HG02870 (cell line): ENCODE measurements around the gene PEX5L.
"Not testable (repeated sequence)": the region's sequence is repeated elsewhere in the genome, so short reads cannot be mapped to it uniquely, and the experiment has no call there.

Experiments
- ATAC-seq: cut with Tn5 transposase; IDR thresholded peaks from one replicate; pipeline ENCODE4 v1.9.1; 2021; ENCODE audit warnings: mild to moderate bottlenecking, moderate library complexity; ENCODE audit not compliant: unreplicated experiment

Gene PEX5L

DNA sequence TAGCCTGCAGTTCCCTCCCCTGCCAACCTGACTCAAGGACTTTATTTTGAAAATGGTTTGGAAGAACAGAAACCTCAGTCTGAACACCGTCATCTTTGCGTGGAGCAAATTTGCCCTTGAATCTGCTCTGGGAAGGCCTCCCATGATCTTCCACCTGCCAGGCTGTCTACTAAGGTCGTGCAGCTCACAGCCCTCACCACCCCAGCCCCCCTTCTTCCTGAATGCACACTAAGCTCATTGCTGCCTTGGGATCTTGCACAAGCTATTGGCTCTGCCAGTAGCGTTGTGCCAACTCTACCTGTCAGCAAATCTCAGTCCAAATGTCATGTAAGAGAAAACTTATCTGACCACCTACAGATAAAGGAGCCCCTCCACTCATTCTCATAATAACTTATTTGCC is 242.4 kb downstream of the PEX5L start:
- ATAC-seq = no peak

DNA sequence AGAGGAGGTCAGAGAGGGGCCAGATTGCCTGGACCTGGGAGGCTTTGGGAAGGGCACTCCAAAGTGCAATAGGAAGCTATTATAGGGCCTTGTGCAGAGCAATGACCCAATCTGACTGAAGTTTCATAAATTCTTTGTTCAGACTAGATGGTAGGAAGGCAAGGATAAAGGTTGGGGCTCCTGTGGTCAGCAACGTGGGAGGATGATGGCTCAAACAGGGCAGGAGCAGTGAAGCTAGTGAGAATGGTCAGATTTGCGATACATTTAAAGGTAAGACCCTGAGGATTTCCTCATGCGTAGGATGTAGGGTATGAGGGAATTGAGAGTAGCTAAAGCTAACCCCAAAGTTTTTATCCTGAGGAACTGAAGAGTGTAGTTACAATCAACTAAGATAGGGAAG is 244.9 kb downstream of the PEX5L start:
- no peak for ATAC-seq

DNA sequence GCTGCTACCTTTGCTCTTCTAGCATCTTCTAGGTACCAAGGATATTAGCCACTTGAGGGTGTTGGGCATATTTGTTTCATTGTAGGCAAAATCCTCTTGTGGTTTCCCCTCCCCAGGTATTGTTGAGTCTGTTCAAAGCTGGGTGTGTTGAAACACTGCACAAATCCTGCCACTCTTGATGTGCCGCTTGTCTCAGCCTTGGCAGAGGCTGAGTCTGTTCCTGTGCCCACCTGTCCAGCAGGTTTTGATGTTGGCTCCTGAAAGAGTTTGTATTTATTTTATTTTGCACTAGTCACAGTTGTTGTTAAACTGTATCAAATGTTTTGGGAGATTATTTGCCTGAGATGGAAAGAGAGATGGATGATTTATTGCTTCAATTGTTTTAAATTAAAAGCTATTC is 247.7 kb downstream of the PEX5L start:
- ATAC-seq = no peak

DNA sequence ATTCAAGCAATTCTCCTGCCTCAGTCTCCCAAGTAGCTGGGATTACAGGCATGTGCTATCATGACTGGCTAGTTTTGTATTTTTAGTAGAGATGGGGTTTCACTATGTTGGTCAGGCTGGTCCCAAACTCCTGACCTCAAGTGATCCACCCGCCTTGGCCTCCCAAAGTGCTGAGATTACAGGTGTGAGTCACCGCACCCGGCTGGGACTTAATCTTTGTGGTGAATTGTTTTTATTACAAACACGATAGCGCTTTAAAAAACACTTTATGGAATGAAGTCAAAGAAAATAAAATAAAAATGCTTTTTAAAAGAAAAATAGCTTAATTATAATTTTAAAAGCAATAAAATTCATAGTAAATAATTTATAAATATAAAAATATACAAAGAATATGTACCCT is 253.9 kb downstream of the PEX5L start:
- not testable (repeated sequence) for ATAC-seq

DNA sequence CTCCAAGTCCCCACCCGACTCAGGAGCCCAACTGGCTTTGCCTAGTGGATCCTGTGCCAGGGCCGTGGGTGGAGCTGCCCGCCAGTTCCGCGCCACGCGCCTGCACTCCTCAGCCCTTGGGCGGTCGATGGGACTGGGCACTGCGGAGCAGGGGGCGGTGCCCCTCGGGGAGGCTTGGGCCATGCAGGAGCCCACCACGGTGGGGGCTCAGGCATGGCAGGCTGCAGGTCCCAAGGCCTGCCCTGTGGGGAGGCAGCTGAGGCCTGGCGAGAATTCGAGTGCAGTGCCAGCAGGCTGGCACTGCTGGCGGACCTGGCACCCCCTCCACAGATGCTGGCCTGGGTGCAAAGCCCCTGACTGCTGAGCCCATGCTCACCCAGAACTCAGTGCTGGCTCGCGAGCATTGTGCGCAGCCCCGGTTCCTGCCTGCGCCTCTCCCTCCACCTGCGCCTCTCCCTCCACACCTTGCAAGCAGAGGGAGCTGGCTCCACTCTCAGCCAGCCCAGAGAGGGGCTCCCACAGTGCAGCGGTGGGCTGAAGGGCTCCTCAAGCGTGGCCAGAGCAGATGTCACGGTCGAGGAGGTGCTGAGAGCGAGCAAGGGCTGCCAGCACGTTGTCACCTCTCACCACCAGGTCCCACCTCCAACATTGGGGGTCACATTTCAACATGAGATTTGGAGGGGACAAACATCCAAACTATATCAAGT is 261.2 kb downstream of the PEX5L start:
- ATAC-seq = no peak

DNA sequence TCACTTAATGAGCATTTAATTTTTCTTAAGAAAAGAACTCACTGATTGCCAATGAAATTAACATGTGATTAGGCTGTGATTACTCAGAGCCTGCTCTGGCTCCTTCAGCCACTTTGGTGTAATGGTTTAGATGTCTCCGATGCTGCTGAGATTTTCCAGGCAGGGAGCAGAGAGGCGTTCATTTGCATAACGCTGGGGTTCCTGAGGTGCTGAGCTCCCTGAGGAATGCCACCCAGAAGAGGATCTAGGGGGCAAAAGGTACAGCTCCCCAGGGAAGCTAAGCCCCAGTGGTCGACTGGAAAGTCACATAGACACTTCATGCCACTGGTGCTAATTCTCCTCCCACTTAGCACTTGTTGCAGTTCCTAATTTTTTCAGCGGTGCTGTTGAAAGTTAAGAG is 264.4 kb downstream of the PEX5L start:
- ATAC-seq = no peak

DNA sequence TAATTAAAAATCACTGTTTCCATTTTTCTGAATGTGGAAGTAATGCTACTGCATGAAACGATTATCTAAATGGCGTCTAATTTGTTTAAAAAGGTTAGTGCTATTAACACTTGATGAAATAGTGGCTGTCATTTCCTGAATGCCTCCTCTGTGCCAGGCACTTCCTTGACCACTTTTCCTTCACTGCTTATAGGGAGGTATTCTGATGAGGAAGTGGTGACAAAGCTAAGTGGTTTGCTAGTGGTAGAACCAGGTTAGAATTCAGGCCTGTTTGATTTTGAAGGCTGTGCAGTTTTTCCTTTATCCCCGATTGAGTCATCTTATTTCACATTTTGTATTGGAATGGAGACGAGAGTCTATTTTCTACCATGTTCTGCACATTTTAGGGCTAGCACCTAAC is 264.9 kb downstream of the PEX5L start:
- no peak for ATAC-seq

DNA sequence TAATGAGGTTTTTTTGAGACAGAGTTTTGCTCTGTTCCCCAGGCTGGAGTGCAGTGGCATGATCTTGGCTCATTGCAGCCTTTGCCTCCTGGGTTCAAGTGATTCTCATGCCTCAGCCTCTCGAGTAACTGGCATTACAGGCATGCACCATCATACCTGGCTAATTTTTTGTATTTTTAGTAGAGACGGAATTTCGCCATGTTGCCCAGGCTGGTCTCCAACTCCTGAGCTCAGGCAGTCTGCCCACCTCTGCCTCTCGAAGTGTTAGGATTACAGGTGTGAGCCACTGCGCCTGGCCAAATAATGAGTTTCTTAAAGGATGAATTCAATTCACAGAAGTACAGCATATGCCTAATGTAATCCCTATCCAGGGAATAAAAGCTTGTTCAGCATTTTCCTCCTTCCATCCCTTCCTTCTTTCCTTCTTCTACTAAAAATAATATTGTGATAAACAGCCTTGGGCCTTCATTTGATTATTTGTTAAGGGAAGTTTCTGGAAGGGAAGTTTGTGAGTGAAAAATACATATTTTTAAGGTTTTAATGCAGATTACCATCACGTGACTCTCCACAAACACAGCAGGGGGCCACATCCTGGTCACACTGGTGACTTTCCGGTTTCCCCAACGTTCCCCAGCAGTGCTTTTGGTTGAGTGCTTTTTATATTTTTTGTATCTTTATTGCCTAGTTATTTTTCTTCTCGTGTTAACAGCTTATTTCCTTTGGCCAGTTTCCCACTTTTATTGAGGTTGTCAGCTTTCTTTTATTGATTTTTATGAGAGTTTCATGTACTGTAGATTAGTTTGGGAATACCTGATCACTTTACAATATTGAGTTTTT is 267.1 kb downstream of the PEX5L start:
- ATAC-seq = no peak

DNA sequence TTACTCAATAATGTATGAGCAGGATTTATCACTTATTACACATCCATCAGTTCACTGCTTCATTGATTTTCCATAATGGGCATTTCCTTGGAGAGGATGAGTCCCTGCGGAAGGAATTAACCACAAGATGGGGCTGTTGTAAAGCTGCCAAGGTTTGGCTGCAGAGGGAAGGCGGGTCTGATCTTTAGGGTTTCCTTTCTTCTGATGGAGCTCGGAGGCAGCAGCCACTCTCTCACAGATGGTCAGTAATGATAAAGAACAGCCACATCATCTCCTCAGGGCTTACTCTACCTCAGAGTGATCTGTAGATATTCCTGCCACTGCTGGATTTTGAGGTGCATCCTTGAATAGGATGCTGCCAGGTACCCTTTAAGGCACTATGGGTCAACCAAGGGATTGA is 268.7 kb downstream of the PEX5L start:
- no peak for ATAC-seq

DNA sequence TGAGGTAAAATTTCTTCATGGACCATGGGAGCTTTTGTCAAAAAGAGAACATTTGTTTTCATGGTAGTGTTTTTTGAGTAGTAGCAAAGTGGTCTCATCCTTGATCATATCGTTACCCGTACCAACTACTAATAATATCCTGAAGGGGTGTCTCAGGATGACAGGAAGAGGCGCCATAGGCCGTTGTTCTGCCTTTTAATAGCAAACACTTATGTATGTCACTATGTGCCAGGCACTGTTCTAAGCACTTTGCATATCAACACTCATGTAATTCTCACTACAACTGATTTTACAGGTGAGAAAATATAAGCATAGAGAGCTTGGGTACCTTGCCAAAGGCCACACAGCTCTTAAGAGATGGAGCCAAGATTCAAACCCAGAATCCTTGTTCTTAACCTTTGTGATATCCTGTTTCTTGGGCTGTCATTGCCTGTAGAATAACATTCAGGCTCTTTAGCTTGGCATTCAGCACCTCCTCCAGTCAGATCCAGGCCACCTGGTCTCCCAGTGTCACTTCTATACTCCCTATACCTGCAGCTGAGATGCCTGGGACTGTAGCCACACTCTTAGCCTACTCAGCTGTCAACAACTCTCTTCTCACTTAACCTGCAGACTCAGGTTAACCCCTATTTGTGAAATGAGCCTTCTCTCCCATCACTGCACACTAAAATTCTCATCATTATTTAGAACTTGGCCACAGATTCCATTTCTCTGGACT is 270.2 kb downstream of the PEX5L start:
- ATAC-seq = no peak

DNA sequence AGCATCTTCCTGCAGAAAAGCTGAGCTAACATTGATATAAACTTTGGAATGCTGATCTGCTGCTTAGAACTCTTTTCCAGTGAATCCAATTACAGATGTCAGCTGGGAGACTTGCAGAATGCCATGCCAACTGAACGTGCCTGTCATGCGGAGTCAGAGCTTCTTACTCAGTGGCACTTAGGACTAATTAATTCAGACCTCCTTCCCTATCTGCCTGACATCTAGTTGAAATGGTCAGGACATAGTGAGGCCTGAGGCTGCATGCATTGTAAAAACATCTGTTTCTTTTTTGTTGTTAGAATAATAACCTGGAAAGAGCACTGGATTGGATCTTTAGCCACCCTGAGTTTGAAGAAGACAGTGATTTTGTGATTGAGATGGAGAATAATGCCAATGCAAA is 271.3 kb downstream of the PEX5L start:
- ATAC-seq = no peak

DNA sequence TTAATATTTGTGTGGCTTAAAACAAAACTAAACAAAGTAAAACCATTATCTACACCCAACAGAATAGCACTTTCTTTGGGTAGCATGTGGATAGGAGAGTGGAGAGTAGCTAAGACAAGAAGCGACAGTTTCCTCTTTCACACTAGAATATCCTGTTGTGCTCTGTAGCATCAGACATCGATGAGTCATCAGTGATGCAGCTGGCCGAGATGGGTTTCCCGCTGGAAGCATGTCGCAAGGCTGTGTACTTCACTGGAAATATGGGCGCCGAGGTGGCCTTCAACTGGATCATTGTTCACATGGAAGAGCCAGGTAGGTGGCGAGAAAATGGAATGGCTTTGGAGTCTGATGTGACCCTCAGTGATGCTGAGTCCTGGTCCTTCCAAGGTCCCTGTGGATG is 275.8 kb downstream of the PEX5L start:
- ATAC-seq = no peak

DNA sequence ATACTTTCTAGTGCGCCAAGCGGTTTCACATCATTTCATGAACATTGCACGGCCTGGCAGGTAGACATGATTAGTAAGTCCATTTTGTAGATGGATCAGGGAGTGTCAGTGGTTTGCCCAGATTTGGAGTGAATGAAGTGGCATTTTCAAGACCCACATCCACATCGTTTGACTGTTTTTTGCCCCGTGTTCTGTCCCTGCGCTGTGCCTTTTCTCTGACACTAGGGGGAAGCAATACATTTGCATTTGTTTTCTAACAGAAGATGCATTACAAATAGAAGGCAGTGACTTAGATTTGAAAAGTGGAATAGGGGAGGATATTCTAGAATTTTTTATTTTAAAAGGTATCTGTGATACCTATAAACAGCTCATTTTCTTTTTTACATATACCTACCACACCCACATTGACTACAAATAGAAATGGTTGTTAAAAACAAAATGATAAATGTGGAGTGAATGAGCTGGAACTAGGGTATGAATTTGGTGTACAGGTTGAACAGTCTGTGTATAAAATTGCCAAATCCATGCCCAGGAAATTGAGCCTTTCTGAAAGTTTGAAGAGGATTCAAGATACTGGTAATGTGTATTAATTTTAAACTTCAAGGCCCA is 285.9 kb downstream of the PEX5L start:
- ATAC-seq = no peak

DNA sequence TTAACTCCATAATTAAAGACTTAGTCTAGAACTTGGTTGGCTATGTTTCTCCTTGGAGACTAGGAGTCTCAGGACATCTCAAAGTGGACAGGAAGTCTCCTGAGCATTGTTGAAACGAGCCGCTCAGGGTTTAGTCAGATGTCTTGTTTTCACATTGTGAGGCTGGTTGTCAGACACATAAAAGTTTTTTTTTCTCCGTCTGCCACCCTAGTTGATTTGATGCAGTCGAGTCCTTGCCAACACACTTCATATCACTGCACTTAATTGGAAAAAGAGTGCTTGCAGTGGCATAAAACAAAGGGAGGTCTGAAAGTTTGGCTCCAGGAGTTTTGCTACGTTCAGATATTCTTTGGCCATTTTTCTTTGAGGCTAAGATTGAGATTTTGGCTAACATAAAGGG is 291.0 kb downstream of the PEX5L start:
- ATAC-seq = no peak

DNA sequence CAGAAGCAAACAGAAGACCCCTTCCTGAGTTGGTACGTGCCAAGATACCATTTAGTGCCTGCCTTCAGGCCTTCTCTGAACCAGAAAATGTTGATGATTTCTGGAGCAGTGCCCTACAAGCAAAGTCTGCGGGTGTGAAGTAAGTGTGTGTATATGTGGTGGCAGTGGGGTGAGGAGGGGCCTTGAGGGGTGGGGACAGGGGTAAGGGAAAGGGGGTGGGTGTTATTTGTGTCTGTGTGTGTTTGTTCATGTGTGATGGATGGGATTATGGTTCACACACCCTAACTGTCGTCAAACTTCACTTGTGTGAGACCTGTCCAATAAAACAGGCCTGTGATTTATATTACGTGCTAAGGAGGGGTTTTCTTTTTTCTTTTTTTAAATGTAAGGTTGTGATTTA is 291.7 kb downstream of the PEX5L start:
- ATAC-seq = no peak
